ENCODE data around the gene CRELD1. TPM values are rescaled to one million over a fixed set of nuclear protein-coding genes. Genes with fewer than 3 reads are reported as not detected.
"Not testable (repeated sequence)": the region's sequence is repeated elsewhere in the genome, so short reads cannot be mapped to it uniquely, and the experiment has no call there.

CRELD1 gene
- total RNA-seq: 10 to 100 TPM; 22.3 to 29.5 TPM
- long read RNA-seq, donor 1, transcript CRELD1-203 (11 exons, 1,728 nt): minor isoform, 8 of 38 reads
- long read RNA-seq, donor 1, transcript CRELD1-206 (11 exons, 1,778 nt): major isoform, 17 of 38 reads
- long read RNA-seq, donor 1, partial matches to known transcripts: 3 of 38 reads
- long read RNA-seq, donor 1, other reads (novel, unspliced or antisense): 4 of 38 reads
- long read RNA-seq, donor 2, transcript CRELD1-203 (11 exons, 1,728 nt): minor isoform, 51 of 200 reads
- long read RNA-seq, donor 2, transcript CRELD1-202 (10 exons, 2,696 nt): minor isoform, 6 of 200 reads
- long read RNA-seq, donor 2, transcript CRELD1-206 (11 exons, 1,778 nt): major isoform, 99 of 200 reads
- long read RNA-seq, donor 2, partial matches to known transcripts: 9 of 200 reads
- long read RNA-seq, donor 2, other reads (novel, unspliced or antisense): 32 of 200 reads

- peak; percentile 99 for DNase-seq (ENCODE audit: low spot score)
- intact Hi-C loops (cut with DNase I): no loop called here
Observed at GRCh38 chr3:9933561-9934234, at the start of gene CRELD1. TSS of gene CRELD1 (plus strand) at chr3:9933834. CDS start at chr3:9934439, 605 bp downstream.

GRCh38 chr3:9884555-9885165 is 49.0 kb upstream of the CRELD1 start:
- peak; percentile 31 for DNase-seq (ENCODE audit: low spot score)
- intact Hi-C loops (cut with DNase I): no loop called here

- intact Hi-C loops (cut with DNase I): no loop called here
- DNase-seq (ENCODE audit: low spot score): no peak
Observed at GRCh38 chr3:9886328-9886727, 47.3 kb upstream of the CRELD1 start.

- intact Hi-C loops (cut with DNase I): no loop called here
- peak; percentile 16 for DNase-seq (ENCODE audit: low spot score)
Observed at GRCh38 chr3:9887480-9887879, 46.2 kb upstream of the CRELD1 start.

- no peak for DNase-seq (ENCODE audit: low spot score)
- intact Hi-C loops (cut with DNase I): no loop called here
Observed at GRCh38 chr3:9888540-9888939, 45.1 kb upstream of the CRELD1 start.

- intact Hi-C loops (cut with DNase I): no loop called here
- DNase-seq (ENCODE audit: low spot score): no peak
Observed at GRCh38 chr3:9889405-9889804, 44.2 kb upstream of the CRELD1 start.

GRCh38 chr3:9890249-9891071 is 43.2 kb upstream of the CRELD1 start, which contains the start of gene JAGN1:
TSS of gene JAGN1 (plus strand) at chr3:9890610. CDS start at chr3:9890723, 113 bp downstream.
- DNase-seq (ENCODE audit: low spot score): peak; percentile 97
- intact Hi-C loops (cut with DNase I): no loop called here

- no peak for DNase-seq (ENCODE audit: low spot score)
- intact Hi-C loops (cut with DNase I): no loop called here
Observed at GRCh38 chr3:9891072-9891622, 42.5 kb upstream of the CRELD1 start.

- DNase-seq (ENCODE audit: low spot score): peak; percentile 2
- intact Hi-C loops (cut with DNase I): no loop called here
Observed at GRCh38 chr3:9893739-9894138, 39.9 kb upstream of the CRELD1 start.

GRCh38 chr3:9895715-9896114 is 37.9 kb upstream of the CRELD1 start:
- DNase-seq (ENCODE audit: low spot score); intact Hi-C loops (cut with DNase I): not testable (repeated sequence)

GRCh38 chr3:9896755-9897407 is 36.8 kb upstream of the CRELD1 start:
- DNase-seq (ENCODE audit: low spot score): not testable (repeated sequence)

GRCh38 chr3:9897408-9898372 is 35.9 kb upstream of the CRELD1 start:
- DNase-seq (ENCODE audit: low spot score): no peak
- intact Hi-C loops (cut with DNase I): no loop called here

More at GRCh38 chr3:9896755-9897407, 36.8 kb upstream of the CRELD1 start:
- intact Hi-C loops (cut with DNase I): not testable (repeated sequence)

- intact Hi-C loops (cut with DNase I): no loop called here
- no peak for DNase-seq (ENCODE audit: low spot score)
Observed at GRCh38 chr3:9898467-9899241, 35.0 kb upstream of the CRELD1 start.

- no peak for DNase-seq (ENCODE audit: low spot score)
- intact Hi-C loops (cut with DNase I): no loop called here
Observed at GRCh38 chr3:9899289-9899791, 34.3 kb upstream of the CRELD1 start.

- intact Hi-C loops (cut with DNase I); DNase-seq (ENCODE audit: low spot score): not testable (repeated sequence)
Observed at GRCh38 chr3:9900965-9901415, 32.6 kb upstream of the CRELD1 start.

- intact Hi-C loops (cut with DNase I): no loop called here
- DNase-seq (ENCODE audit: low spot score): peak; percentile 62
Observed at GRCh38 chr3:9901967-9902366, 31.7 kb upstream of the CRELD1 start.

Measured in posterior vena cava (tissue), 2 donors.